Right forelimb (tissue), 1 donor: ENCODE data around the gene TECTA.

Experiments
- DNase-seq: peaks from one replicate; pipeline ENCODE4 v3.0.0-alpha.2; 2018

TECTA gene, protein sequence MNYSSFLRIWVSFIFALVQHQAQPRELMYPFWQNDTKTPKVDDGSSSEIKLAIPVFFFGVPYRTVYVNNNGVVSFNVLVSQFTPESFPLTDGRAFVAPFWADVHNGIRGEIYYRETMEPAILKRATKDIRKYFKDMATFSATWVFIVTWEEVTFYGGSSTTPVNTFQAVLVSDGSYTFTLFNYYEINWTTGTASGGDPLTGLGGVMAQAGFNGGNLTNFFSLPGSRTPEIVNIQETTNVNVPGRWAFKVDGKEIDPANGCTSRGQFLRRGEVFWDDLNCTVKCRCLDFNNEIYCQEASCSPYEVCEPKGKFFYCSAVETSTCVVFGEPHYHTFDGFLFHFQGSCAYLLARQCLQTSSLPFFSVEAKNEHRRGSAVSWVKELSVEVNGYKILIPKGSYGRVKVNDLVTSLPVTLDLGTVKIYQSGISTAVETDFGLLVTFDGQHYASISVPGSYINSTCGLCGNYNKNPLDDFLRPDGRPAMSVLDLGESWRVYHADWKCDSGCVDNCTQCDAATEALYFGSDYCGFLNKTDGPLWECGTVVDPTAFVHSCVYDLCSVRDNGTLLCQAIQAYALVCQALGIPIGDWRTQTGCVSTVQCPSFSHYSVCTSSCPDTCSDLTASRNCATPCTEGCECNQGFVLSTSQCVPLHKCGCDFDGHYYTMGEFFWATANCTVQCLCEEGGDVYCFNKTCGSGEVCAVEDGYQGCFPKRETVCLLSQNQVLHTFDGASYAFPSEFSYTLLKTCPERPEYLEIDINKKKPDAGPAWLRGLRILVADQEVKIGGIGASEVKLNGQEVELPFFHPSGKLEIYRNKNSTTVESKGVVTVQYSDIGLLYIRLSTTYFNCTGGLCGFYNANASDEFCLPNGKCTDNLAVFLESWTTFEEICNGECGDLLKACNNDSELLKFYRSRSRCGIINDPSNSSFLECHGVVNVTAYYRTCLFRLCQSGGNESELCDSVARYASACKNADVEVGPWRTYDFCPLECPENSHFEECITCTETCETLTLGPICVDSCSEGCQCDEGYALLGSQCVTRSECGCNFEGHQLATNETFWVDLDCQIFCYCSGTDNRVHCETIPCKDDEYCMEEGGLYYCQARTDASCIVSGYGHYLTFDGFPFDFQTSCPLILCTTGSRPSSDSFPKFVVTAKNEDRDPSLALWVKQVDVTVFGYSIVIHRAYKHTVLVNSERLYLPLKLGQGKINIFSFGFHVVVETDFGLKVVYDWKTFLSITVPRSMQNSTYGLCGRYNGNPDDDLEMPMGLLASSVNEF (N-terminal part only)

DNA sequence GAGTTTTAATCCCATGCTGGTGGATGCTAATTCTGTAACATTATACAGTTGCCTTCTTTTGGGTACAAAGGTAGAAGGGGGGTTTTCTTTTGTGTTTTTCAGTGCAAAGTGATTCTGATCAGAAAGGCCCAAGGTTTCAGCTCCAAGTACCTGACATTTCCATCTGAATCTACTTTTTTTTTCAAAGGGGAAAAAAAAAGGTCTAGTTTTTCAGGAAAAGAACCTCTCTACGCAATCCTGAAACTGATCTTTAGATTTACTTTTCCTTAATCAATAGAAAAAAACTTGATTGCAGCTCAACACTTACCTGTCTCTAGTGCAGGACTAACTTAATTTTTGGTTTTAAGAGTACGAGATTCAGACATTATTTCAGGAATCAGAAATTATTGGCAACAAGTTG lies at the start of gene TECTA:
Gene TECTA, plus strand, starts transcription at position 301 of the 400 bp plus-strand sequence. CDS start 1,423 bp downstream, outside the sequence.
- no peak for DNase-seq

DNA sequence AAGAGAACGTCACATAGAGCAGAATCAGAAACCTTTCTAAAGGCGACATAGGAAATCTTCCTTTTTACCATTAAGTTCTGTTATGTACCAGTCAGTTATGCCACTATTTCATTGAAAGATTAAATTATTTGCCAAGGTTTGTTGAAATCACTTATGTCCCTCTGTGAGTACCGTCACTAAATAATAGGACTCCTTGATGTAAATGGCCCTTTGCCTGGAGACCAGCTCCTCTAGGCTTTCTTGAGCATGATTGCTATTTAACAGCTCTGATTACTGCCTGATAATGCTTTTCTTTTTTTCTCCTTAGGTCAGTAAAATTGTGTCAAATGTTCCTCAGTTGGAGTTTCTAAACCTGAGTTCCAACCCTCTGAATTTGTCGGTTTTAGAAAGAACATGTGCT lies 47.8 kb upstream of the TECTA start:
- no peak for DNase-seq

DNA sequence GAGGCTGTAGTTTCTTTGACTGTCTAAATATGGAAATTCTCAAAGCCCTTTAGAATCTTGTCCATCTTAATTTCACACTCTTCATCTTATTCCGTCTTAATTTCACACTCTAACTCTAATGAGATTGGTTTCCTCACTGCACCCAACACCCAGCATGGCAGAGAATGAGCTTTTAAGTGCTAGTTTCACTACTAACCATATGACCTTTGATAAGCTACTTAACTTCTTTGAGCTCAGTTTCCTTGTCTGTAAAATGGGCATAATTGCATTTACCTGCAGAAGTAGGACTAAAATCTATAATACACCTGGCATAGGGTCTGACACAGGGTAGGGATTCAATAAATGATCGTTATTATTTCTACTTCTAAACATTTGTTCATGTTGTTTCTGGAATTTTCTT lies 46.8 kb upstream of the TECTA start:
- DNase-seq, result no peak

DNA sequence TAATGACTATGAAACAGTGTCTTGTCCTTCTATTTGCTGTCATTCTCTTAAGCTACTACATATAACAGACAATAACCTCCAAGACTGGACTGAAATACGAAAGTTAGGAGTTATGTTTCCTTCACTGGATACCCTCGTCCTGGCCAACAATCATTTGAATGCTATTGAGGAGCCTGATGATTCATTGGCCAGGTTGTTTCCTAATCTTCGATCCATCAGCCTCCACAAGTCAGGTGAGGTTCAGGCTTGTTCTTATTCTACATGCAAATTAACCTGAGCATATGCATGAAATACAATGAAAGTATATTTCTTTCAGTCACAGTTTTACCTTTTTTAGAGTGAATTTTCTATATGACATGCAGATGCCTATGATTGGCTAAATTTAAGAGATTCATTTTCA lies 46.0 kb upstream of the TECTA start:
- no peak for DNase-seq

DNA sequence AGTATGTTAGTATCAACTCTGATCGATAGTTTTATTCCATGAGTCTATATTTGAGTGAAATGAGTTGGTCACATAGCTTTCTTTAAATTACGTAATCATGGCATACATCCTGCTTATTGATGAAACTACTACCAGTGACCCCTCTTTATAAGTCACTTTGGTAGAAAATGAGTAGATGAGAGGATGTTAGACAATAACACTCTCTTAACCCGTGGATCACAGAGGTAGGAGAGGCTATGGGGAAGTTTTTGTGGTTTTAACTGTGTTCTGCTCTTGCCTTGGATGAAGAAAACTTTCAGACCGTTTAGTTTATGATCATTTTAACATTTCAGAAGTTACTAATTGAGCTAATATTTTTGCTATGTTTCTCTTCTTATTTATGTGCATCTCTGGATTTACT lies 43.1 kb upstream of the TECTA start:
- DNase-seq, result no peak

DNA sequence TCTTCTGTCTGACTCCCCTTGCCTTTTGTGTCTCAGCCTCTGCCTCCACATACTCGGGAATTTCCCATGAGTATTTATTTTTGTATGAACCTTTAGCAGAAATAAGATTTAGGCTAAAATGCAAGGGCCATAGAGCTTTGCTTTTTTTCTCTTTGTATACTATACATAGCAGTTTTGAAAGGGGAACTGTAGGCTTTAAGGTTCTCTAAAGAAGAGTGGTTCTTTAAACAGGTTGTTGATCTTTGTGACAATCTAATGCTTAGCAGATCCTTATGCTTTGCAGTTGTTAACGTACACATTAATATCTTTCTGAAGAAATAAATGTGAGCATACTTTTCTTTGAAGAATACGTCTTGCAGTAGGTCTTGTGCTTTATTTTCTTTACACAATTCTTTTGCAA lies 42.1 kb upstream of the TECTA start:
- DNase-seq, result no peak

DNA sequence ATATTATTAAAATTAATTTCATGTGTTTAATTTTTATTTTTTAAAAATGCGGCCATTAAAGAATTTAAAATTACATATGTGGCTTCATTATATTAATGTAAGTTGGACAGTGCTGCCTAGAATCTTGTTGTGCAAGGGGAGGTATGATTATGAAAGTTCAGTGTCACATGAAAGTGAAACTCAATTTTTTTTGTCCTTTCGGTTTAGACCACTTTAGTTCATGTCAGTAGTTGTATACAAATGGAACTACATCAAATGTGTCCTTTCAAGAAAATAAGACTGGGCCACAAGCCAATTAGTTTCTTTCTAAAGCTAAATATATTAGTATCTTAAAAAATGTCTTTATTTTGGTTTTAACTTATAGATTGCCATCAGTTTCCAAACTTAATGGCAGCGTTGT lies 41.4 kb upstream of the TECTA start:
- no peak for DNase-seq

DNA sequence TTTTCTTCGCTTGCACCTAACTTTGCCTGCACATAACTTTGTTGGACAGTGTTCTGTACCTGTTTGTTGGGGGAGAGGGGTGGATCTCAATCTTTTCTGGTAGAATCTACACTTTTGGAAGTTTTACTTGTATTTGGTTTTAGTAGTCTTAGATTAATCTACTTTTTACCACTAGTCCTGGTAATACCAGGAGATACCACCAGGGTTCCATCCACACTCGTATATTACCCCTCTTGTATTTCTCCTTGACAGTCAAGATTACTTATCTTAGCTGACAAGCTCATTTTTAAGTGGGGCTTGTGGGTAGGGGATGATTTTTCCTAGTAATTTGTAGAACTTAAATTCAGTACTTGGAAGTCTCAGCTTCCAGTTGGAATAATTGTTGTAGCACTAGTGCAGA lies 37.3 kb upstream of the TECTA start:
- DNase-seq, result no peak

DNA sequence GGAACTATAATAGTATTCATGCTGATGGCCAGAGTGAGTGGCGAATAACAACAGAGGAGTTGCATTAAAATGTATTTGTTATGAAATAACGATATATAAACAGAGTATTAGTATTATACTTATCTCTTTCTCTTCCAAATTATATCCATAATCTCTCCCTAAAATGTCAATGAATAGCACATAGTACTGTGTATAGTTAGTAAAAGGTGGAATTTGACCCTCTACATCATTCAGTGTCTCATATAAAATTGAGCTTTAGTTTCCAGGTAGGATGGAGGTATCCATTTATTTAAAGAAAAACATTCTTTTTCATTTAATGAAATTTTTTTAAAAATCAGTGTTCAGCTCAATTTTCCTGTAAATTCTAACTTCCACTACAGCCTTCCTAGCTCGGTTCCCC lies 34.4 kb upstream of the TECTA start:
- no peak for DNase-seq

DNA sequence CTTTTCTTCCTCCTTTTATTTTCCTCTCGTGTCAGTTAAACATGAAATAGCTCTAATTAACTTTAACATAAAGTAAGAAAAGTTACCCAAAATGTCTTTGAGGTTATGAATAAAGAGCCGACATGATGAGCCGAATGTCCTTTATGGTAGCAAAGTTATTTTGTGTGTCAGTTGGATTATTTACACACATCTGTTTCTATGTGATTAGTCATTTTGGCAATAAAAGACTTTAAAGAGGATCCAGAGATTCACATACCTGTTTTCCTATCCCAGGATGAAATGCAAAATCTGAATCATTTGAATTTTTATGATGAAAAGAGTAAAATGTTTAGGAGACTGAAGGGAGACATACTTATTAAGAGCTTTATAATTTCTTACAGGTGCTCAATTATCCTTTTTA lies 34.0 kb upstream of the TECTA start:
- no peak for DNase-seq

DNA sequence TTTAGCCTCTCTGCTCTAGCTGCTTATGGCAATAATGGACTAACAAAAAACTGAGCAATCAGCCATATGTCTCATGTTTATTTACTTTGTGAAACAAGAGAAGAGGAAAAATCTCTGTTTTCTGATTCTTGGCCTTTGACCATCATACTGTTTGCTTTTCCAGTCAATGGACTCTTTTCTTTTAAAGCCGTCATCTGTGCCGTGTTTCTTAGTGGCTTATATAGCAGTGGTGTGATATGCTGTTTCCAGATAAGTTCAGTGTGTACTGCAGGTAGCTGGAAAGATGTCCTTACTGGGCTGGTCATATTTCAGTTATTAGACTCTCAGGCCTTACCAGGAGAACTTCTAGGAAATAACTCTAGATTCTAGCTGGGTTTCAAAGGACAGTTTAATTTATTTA lies 33.6 kb upstream of the TECTA start:
- DNase-seq, result no peak

DNA sequence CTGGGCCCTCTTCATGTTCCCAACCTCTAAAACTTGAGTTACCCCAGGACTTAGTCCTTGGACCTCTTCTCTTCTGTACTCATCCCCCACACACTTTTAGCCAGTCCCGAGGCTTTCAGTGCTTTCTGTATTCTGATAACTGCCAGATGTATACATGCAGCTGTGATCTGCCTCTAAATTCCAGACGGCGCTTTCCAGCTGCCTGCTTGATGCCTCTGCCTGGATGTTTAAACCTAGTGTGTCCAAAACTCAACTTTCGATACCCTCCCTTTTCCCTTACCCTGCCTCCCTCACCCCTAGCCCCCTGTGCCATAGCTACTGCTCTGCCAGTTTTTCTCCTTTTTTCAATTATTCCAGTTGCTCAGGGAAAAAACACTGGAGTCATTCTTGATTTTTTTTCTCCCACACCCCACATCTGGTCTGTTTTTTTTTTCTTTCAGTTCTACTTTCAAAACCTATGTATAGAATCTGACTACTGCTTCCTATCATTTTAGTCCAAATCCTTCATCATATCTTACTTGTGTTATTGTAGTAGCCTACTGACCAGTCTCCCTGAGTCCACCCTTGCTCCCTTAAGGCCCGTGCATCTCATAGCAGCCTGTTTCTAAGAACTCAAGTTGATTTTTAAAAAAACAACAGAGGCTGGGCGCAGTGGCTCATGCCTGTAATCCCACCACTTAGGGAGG lies 32.9 kb upstream of the TECTA start:
- DNase-seq, result no peak

DNA sequence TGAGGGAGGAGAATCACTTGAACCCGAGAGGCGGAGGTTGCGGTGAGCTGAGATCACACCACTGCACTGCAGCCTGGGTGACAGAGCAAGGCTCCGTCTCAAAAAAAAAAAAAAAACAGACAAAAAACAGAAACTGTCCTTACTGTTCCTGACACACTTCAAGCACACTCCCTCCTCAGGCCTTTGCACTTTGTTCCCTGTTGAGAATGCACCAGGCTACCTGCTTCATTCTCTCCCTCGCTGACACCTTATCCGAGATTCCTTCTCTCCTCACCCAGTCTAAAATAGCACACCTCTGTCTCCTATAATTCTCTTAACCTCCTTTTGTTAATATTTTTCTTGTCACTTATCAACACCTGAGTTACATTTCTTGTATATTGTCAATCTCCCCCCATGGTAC lies 32.3 kb upstream of the TECTA start:
- no peak for DNase-seq

DNA sequence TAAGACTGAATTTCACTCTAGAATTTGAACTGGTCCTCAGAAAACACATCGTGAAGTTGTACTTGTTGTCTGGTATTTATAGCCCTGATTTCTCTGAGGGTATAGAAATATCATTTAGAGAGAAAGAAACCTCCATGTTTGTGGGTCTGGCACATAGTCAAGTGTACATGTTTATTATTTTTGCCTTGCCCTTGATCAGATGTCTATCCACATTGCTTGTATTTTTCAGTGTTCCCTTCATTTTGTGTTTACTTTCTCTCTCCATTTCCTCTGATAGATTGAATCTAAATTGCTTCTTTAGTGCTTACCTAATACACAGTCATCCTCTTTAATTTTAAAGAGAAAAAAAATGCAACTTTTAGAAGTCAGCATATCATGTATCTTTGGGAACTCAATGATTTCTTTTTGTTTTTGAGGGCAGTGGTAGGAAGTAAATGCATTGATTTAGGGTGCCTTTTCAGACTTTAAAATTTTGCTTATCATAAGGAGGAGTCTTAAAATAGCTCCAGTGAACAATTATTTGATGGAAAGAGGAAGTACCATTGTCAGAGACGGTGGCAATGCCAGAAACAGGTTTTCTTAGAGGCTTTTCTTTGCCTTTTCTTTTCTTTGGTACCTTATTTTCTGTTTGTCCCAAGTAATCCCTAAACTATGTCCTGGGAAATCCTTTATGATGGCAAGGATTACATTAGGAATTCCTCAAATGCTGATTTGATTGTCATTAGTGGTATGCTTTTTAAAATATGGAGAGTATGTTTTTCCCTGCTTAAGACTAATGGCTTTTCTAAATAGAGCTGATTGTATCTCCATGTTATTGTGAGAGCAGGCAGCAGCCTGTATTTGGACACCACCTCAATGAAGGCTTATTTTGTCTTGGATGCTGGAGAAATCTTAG lies 29.8 kb upstream of the TECTA start:
- DNase-seq, result no peak

DNA sequence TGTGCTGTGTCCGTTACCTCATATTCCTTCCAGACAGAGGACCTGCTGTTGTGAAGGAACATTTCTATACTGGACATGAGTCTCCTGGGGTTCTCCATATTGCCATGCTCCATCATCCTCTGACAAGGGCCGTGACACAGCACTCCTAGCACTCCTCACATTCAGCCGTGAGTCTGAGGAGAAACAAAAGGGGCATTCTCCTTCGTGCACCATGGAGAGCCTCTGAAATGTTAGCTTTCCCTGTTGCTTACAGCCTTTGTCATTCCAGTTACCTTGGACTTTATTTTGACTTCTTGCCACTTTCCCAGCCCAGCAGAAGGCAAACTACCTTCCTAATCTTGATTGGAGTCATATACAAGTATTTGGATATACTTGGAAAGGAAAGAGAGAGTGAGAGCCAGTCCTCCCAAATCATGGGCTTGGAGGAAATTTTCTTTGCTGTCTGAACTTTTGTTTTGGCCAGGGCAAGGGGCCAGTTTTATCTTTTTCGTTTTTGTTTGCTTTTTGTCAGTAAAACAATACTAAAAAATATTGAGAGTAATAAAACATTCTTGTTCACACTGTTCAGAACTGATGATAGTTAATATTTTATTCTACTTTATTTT lies 29.1 kb upstream of the TECTA start:
- DNase-seq, result no peak

DNA sequence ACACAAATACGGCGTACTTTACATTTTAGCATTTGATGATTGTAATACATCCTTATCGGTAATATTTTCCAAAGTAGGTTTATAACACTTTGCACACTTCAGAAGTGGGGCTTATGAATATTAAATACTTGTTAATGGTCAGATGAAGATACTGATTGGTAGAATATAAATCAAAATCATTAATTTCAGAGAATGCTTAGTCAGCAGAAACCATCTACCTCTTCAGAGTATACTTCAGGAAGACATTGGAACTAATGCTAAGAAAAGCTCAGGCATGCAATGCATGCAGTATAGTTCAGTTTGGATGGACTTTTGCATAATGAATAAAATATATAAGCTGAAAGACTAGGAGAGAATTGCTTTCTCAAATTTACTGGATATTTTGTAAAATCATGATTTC lies 19.7 kb upstream of the TECTA start:
- no peak for DNase-seq

DNA sequence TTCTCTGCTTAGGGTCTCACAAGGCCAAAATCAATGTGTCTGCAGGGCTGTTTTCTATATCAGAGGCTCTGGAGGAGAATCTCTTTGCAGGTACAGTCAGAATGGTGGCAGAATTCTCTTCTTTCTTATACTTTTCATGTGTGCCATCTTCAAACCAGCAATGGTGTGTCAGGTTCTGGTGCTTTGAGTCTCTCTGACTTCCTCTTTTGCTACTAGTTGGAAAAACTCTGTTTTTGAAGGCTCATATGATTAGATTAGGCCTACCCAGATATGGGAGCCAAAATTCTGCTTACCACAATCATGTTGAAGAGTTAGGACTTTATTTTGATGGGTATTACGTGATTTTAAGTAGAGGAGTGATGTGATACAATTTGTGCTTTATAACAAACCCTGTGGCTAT lies 18.8 kb upstream of the TECTA start:
- DNase-seq, result no peak

DNA sequence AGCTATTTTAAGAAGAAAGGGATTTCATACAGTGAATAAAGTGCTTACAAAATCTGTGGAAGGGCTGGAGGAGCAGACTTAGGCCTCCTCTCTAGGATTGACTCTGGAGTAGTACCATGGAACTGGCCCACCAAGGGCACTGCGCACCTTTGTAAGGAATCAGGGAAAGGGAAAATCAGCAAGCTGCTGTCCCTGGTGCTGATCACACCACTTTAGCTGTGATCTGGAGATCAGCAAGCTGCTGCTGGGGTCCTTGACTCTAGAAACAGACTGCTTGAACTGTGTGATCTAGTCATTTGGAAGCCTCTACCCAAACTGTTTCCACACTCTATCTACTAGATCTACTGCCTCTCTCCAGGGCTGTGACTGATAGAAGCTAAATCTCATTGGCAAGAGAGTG lies 18.4 kb upstream of the TECTA start:
- no peak for DNase-seq

DNA sequence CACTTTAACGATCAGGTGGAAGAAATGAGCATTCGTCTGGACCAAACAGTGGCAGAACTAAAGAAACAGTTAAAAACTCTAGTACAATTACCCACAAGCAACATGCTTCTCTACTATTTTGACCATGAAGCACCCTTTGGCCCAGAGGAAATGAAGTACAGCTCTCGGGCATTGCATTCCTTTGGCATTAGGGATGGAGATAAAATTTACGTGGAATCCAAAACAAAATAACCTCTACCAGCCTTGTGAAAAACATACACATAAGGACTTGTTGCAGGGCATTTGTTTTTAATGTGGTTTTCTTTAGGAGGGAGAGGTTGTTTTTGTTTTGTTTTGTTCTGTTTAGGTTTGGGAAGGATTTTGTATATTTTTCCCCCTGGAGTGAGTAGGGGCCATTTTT lies 14.2 kb upstream of the TECTA start:
- DNase-seq, result no peak

DNA sequence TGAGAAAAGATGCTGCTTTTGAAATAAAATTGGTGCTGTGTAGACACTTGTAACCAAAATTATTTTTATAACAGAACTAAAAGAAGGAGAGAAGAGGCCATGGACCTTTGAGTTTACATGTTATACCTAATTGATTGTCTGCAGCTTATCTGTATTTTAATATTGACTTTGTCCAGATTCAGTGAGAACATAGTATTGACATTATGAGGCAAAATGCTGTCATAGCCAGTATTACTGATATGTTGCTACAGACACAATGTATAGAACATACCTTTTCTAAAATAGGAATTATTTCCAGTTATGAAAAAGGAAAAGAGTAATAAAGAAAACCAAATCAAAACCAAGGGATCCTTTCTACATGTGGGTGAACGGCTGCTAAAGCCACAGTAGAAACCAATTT lies 11.5 kb upstream of the TECTA start:
- DNase-seq, result no peak

DNA sequence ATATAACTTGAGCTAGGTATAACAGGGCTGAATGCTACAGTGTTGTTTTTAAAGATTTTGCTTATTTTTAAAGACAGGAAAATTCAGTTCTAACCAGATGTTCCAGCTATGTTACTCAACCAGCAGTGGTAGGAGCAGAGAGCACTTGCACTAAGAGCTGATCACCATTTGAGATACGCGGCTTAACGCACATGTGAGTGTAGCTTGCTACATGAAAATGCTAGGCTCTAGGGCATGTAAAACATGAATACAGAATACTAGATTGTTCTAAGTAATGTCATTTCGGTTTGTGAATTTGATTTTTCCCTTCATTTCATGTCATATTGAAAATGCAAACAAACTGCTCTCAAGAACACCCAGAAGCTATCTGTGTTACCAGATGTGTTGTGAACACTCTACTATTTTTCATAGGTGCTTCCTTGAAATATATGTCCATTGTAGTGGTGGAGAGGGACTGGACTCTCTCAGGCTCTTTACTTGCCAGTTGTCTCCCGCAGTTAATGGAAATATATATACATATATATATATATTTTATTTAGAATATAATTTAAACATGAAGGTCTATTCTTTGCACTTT lies 10.8 kb upstream of the TECTA start:
- no peak for DNase-seq
